ENCODE results near the gene PTCD1. TPM values are rescaled to one million over a fixed set of nuclear protein-coding genes. Genes with fewer than 3 reads are reported as not detected.

The PTCD1 gene
- total and polyA plus RNA-seq, 9 of the 15 experiments (the other 6 are each of a cell fraction or from before 2014, with no cell fraction given): 0.46 to 17.1 (median 6.2) TPM

- TF ChIP-seq RREB1 (CRISPR knock-in tag; IDR thresholded peaks at IDR 0.05): 0 out of 2 replicates have a peak, but pooled peaks have one; percentile 53
- TF ChIP-seq, protein P1, sequence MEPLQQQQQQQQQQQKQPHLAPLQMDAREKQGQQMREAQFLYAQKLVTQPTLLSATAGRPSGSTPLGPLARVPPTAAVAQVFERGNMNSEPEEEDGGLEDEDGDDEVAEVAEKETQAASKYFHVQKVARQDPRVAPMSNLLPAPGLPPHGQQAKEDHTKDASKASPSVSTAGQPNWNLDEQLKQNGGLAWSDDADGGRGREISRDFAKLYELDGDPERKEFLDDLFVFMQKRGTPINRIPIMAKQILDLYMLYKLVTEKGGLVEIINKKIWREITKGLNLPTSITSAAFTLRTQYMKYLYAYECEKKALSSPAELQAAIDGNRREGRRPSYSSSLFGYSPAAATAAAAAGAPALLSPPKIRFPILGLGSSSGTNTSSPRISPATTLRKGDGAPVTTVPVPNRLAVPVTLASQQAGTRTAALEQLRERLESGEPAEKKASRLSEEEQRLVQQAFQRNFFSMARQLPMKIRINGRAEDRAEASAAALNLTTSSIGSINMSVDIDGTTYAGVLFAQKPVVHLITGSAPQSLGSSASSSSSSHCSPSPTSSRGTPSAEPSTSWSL (CRISPR knock-in tag; IDR thresholded peaks at IDR 0.05; ENCODE audit: borderline replicate concordance): no peak
- no peak for TF ChIP-seq ZNF584 (CRISPR knock-in tag; IDR thresholded peaks at IDR 0.05; ENCODE audit: low read depth)
- TF ChIP-seq ILF3 (IDR thresholded peaks at IDR 0.05; ENCODE audit: borderline replicate concordance): no peak
- no peak for TF ChIP-seq ZNF263 (CRISPR knock-in tag; IDR thresholded peaks at IDR 0.05; ENCODE audit: borderline replicate concordance)
- no peak for TF ChIP-seq NFIC (IDR thresholded peaks at IDR 0.05)
- TF ChIP-seq TAL1 (IDR thresholded peaks at IDR 0.05): no peak; the same call in 1 of the 2 replicates
- peak; percentile 64 for TF ChIP-seq EP300 (IDR thresholded peaks at IDR 0.05; ENCODE audit: low read length)
- TF ChIP-seq NR0B1 (IDR thresholded peaks at IDR 0.05; ENCODE audit: partially characterized antibody): no peak
- TF ChIP-seq, protein P2, sequence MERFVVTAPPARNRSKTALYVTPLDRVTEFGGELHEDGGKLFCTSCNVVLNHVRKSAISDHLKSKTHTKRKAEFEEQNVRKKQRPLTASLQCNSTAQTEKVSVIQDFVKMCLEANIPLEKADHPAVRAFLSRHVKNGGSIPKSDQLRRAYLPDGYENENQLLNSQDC (CRISPR knock-in tag; IDR thresholded peaks at IDR 0.05): no peak
- TF ChIP-seq, protein P3, sequence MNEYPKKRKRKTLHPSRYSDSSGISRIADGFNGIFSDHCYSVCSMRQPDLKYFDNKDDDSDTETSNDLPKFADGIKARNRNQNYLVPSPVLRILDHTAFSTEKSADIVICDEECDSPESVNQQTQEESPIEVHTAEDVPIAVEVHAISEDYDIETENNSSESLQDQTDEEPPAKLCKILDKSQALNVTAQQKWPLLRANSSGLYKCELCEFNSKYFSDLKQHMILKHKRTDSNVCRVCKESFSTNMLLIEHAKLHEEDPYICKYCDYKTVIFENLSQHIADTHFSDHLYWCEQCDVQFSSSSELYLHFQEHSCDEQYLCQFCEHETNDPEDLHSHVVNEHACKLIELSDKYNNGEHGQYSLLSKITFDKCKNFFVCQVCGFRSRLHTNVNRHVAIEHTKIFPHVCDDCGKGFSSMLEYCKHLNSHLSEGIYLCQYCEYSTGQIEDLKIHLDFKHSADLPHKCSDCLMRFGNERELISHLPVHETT (CRISPR knock-in tag; conservative IDR thresholded peaks at IDR 0.05 in 1 of 2, IDR thresholded peaks at IDR 0.05 in 1 of 2): 0 out of 4 replicates have a peak, but pooled peaks of 1 of the 2 experiments have one; percentile 27
- 0 out of 2 replicates have a peak, but pooled peaks have one; percentile 15 for TF ChIP-seq TARDBP (IDR thresholded peaks at IDR 0.05)
- no peak for TF ChIP-seq JUND (IDR thresholded peaks at IDR 0.05; ENCODE audit: borderline replicate concordance, low read depth, low read length)
- TF ChIP-seq JUND (tag; IDR thresholded peaks at IDR 0.05; ENCODE audit: borderline replicate concordance, low read depth, low read length): peak; percentile 36; the same call in 1 of the 3 replicates
- TF ChIP-seq HMG20A (CRISPR knock-in tag; conservative IDR thresholded peaks at IDR 0.05): no peak
- TF ChIP-seq FUS (optimal IDR thresholded peaks at IDR 0.05; ENCODE audit: low read depth, low read length): no peak
Observed at GRCh38 chr7:99380032-99380822, 58.4 kb downstream of the PTCD1 start (continued).
